GM12878 (cell line): ENCODE data around the gene NKIRAS2. TPM values are rescaled to one million over a fixed set of nuclear protein-coding genes. Genes with fewer than 3 reads are reported as not detected.

Experiments used
- ATAC-seq: fragments of 200-7000 bp; cut with Tn5 transposase; 3 replicates; pipeline ENCODE4 v1.9.1; 2020; ENCODE audit warnings: mild to moderate bottlenecking, moderate library complexity
- BruUV-seq: library from RNA; stranded (reverse); fragments of 400-500 nt; replicated peaks from 2 replicates; lab custom pipeline; 2021; lab: Mats Ljungman, UMichigan
- CTCF ChIA-PET: fragments of 300-600 bp; sonication (Branson Sonifier 250); formaldehyde crosslinking; extraction: SDS; loops from one replicate; lab custom pipeline; 2021; ENCODE audit warnings: inconsistent platforms; lab: Yijun Ruan, JAX
- POLR2A ChIA-PET: fragments of 350-600 bp; formaldehyde crosslinking; extraction: SDS; loops from one replicate; lab custom pipeline; 2021; ENCODE audit warnings: inconsistent platforms; lab: Charles Lee
- RAD21 ChIA-PET: fragments of 300-600 bp; sonication (Branson Sonifier 250); formaldehyde crosslinking; loops from one replicate; lab custom pipeline; 2023; ENCODE audit warnings: antibody characterized with exemption; ENCODE audit not compliant: unreplicated experiment; lab: Charles Lee
- SMC1A ChIA-PET: fragments of 300-600 bp; sonication (Branson Sonifier 250); formaldehyde crosslinking; loops from one replicate; lab custom pipeline; 2023; ENCODE audit not compliant: unreplicated experiment, uncharacterized antibody; lab: Charles Lee
- DNase-seq: peaks from one replicate; pipeline ENCODE4 v3.0.0-alpha.2; 2011; ENCODE audit warnings: low read depth, low spot score
- FAIRE-seq: peaks from 3 replicates; lab custom pipeline; 2011; peaks lifted over from hg19 to GRCh38; lab: Jason Lieb, UNC
- H2AFZ ChIP-seq: 2 replicates; pipeline ENCODE4 v1.6.0; 2011; ENCODE audit warnings: low read depth, low read length, control low read depth; ENCODE audit not compliant: control insufficient read depth
- H3K27ac ChIP-seq: 2 replicates; pipeline ENCODE4 v1.5.1; 2011; ENCODE audit warnings: control low read depth; ENCODE audit not compliant: control insufficient read depth, insufficient read depth
- H3K27me3 ChIP-seq, 2 experiments: replicated peaks in 1 of 2; 2 replicates each; pipeline versions ENCODE4 v1.6.0 to v1.6.1; 2011; ENCODE audit warnings: low read length in 1 of 2; ENCODE audit not compliant: control insufficient read depth in 2 of 2, insufficient read depth in 2 of 2
- H3K36me3 ChIP-seq, 2 experiments: 2 replicates each; pipeline ENCODE4 v1.5.1; 2011; ENCODE audit warnings: low read length in 1 of 2; ENCODE audit not compliant: control insufficient read depth in 2 of 2, insufficient read depth in 2 of 2
- H3K4me1 ChIP-seq: 2 replicates; pipeline ENCODE4 v1.6.1; 2011; ENCODE audit warnings: mild to moderate bottlenecking, low read length, moderate library complexity, mixed read lengths; ENCODE audit not compliant: control insufficient read depth, insufficient read depth
- H3K4me2 ChIP-seq: 2 replicates; pipeline ENCODE4 v1.6.0; 2011; ENCODE audit warnings: control low read depth; ENCODE audit not compliant: control insufficient read depth, insufficient read depth
- H3K4me3 ChIP-seq: fragments of 200-600 bp; sonication (generic); 2 replicates; pipeline ENCODE4 v1.5.1; 2016
- H3K79me2 ChIP-seq: 2 replicates; pipeline ENCODE4 v1.6.0; 2011; ENCODE audit warnings: low read length; ENCODE audit not compliant: control insufficient read depth, insufficient read depth
- H3K9ac ChIP-seq: 2 replicates; pipeline ENCODE4 v1.8.0; 2011; ENCODE audit warnings: low read length, control low read depth, mixed read lengths; ENCODE audit not compliant: control insufficient read depth, insufficient read depth
- H3K9me3 ChIP-seq: replicated peaks from 3 replicates; pipeline ENCODE4 v1.5.1; 2011; ENCODE audit warnings: mild to moderate bottlenecking, low read length; ENCODE audit not compliant: control insufficient read depth, insufficient read depth
- H4K20me1 ChIP-seq: 2 replicates; pipeline ENCODE4 v1.6.0; 2011; ENCODE audit not compliant: control insufficient read depth, insufficient read depth
- BHLHE40 ChIP-seq, 2 experiments: fragments of 450-650 bp in 1 of 2; IDR thresholded peaks; 2 replicates each; pipeline ENCODE4 v1.6.1; 2011 to 2017; ENCODE audit warnings: low read depth in 2 of 2, borderline replicate concordance in 1 of 2, improper control_type of control experiment in 1 of 2, low read length in 1 of 2, mild to moderate bottlenecking in 1 of 2
- IKZF2 ChIP-seq, 2 experiments: fragments of 450-650 bp; IDR thresholded peaks; 2 replicates each; pipeline ENCODE4 v1.6.1; 2017; ENCODE audit warnings: mild to moderate bottlenecking in 2 of 2, moderate library complexity in 2 of 2
- MTA2 ChIP-seq: fragments of 450-650 bp; IDR thresholded peaks from 2 replicates; pipeline ENCODE4 v1.6.1; 2016; ENCODE audit warnings: low read depth, mild to moderate bottlenecking, moderate library complexity
- RB1 ChIP-seq: fragments of 450-650 bp; formaldehyde crosslinking; IDR thresholded peaks from 2 replicates; pipeline ENCODE4 v1.6.1; 2017; ENCODE audit warnings: mild to moderate bottlenecking, borderline replicate concordance
- SMARCA5 ChIP-seq: fragments of 450-650 bp; IDR thresholded peaks from 2 replicates; pipeline ENCODE4 v1.6.1; 2017; ENCODE audit warnings: mild to moderate bottlenecking
- SMC3 ChIP-seq: IDR thresholded peaks from 2 replicates; pipeline ENCODE4 v1.6.1; 2011; ENCODE audit warnings: low read length, improper control_type of control experiment, borderline replicate concordance
- WGBS: methylation state at CpG from one replicate; pipeline ENCODE4 v1.1.6; 2016; ENCODE audit warnings: low lambda C conversion rate; ENCODE audit not compliant: insufficient replicate concordance, insufficient coverage; ENCODE audit errors: missing lambda C conversion rate; 5-methylcytosine and 5-hydroxymethylcytosine counted together
- in situ Hi-C: fragments of 300-500 bp; cut with MboI; formaldehyde crosslinking; loops from 9 replicates; pipeline ENCODE4 v1.14.3; 2018; ENCODE audit warnings: mixed read lengths
- intact Hi-C: fragments of 100-400 bp; cut with micrococcal nuclease; formaldehyde crosslinking; loops from one replicate; pipeline ENCODE4 v1.14.2; 2022; ENCODE audit not compliant: unreplicated experiment
- polyA plus RNA-seq, 11 experiments: library from polyadenylated mRNA; depleted of rRNA in 4 of 11; unstranded in 6 of 11; stranded (reverse) in 5 of 11; fragments of >200 nt; fragmentation: Nextera tagmentation in 4 of 11; fragmentation: Illumina TruSeq in 1 of 11; extraction: Ambion mirVana in 4 of 11; extraction: Trizol in 1 of 11; gene quantifications; 1 replicate in 1 of 11; 2 replicates in 10 of 11; pipeline versions ENCODE4 v1.2.1 to v1.2.3, GENCODE V29; 2011 to 2016; ENCODE audit warnings: inconsistent platforms in 2 of 11, missing spikeins in 2 of 11, low read depth in 1 of 11
- total RNA-seq, 4 experiments: library from RNA; depleted of rRNA in 3 of 4; stranded (reverse); fragments of >200 nt in 3 of 4; fragmentation: Illumina TruSeq in 1 of 4; extraction: Trizol in 1 of 4; gene quantifications; 2 replicates each; pipeline versions ENCODE4 v1.2.1 to v1.2.3, GENCODE V29; 2013 to 2021
- TF ChIP-seq, protein P1 (sequence below): fragments of 450-650 bp; IDR thresholded peaks from 2 replicates; pipeline ENCODE4 v1.6.1; 2018; ENCODE audit warnings: mild to moderate bottlenecking, low read depth, moderate library complexity; ENCODE audit not compliant: partially characterized antibody
- TF ChIP-seq, protein P2 (sequence below): IDR thresholded peaks from 2 replicates; pipeline ENCODE4 v1.6.1; 2011; ENCODE audit warnings: low read depth, low read length, improper control_type of control experiment, borderline replicate concordance

Gene NKIRAS2
- total and polyA plus RNA-seq, 10 of the 15 experiments (the other 5 are each of a cell fraction or from before 2014, with no cell fraction given) = 6.4 to 49.7 (median 27.2) TPM

DNA sequence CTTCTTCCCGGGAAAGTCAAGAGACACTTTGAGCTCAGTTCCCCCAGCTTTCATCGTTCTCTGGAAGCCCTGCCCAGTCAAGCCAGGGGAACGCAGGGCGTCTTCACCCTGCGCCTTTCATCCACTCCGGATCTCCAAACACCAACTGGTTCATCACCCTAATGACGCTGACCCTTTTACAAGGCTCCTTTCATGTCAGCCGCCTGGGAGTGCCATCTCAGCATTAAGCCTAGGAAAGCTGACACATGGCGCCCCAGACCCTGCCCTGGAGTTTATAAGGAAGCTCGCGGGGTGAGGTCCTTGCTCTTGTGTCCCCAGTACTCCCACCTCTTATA lies 2.1 kb upstream of the NKIRAS2 start:
- FAIRE-seq = no peak
- Histone ChIP-seq H3K9ac (peak overlapping the region; percentile 99), H3K79me2 (peaks cover 64% of the 10 kb centered on the region), H3K9me3 (no peaks in the 10 kb centered on the region), H2AFZ (peak overlapping the region; percentile 95), H3K4me2 (peak overlapping the region; percentile 97), H3K4me1 (peaks cover 23% of the 10 kb centered on the region), H3K4me3 (peak overlapping the region; percentile 85), H4K20me1 (no peaks in the 10 kb centered on the region), H3K27me3 (no peaks in the 10 kb centered on the region), H3K27ac (peak overlapping the region; percentile 97), H3K36me3 (no peaks in the 10 kb centered on the region; a peak in 1 of 4 replicates)
- intact Hi-C loops = loop anchor here (2.0 kb wide), 1 partner anchor 51 kb away; the partner anchor contains the start of gene CNP
- SMC1A ChIA-PET = interaction anchor here (0.7 to 2.5 kb wide), 9 partner anchors 8 to 164 kb away, joined by 3 to 19 read pairs (median 4); partner anchors contain the start of genes CNP and DHX58
- TF ChIP-seq BHLHE40 (IDR thresholded peaks at IDR 0.05; ENCODE audit: borderline replicate concordance in 1 of 2, low read depth in 2 of 2, low read length in 1 of 2) (no peak), RB1 (no peak), SMC3 (no peak), MTA2 (no peak), SMARCA5 (0 out of 2 replicates have a peak, but pooled peaks have one; percentile 23), IKZF2 (IDR thresholded peaks at IDR 0.05) (0 out of 4 replicates have a peak, but pooled peaks of 1 of the 2 experiments have one; percentile 5)
- TF ChIP-seq, protein P1, sequence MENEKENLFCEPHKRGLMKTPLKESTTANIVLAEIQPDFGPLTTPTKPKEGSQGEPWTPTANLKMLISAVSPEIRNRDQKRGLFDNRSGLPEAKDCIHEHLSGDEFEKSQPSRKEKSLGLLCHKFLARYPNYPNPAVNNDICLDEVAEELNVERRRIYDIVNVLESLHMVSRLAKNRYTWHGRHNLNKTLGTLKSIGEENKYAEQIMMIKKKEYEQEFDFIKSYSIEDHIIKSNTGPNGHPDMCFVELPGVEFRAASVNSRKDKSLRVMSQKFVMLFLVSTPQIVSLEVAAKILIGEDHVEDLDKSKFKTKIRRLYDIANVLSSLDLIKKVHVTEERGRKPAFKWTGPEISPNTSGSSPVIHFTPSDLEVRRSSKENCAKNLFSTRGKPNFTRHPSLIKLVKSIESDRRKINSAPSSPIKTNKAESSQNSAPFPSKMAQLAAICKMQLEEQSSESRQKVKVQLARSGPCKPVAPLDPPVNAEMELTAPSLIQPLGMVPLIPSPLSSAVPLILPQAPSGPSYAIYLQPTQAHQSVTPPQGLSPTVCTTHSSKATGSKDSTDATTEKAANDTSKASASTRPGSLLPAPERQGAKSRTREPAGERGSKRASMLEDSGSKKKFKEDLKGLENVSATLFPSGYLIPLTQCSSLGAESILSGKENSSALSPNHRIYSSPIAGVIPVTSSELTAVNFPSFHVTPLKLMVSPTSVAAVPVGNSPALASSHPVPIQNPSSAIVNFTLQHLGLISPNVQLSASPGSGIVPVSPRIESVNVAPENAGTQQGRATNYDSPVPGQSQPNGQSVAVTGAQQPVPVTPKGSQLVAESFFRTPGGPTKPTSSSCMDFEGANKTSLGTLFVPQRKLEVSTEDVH = no peak
- TF ChIP-seq, protein P2, sequence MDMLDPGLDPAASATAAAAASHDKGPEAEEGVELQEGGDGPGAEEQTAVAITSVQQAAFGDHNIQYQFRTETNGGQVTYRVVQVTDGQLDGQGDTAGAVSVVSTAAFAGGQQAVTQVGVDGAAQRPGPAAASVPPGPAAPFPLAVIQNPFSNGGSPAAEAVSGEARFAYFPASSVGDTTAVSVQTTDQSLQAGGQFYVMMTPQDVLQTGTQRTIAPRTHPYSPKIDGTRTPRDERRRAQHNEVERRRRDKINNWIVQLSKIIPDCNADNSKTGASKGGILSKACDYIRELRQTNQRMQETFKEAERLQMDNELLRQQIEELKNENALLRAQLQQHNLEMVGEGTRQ = no peak
- in situ Hi-C loops = loop anchor here (25.0 kb wide), 1 partner anchor 1194 kb away; the partner anchor contains the start of gene TMEM106A
- ATAC-seq = peak; percentile 18
- 24% methylated on average over 11 of the region's 11 CpGs for WGBS
- no TSS peak for BruUV-seq
- CTCF ChIA-PET = interaction anchor here (0.6 to 5.6 kb wide), 22 partner anchors 9 to 389 kb away, joined by 3 to 85 read pairs (median 5); partner anchors contain the start of genes ACLY, CNP, DHX58 and KCNH4
- no peak for DNase-seq
- RAD21 ChIA-PET = interaction anchor here (0.7 to 6.6 kb wide), 12 partner anchors 9 to 164 kb away, joined by 3 to 53 read pairs (median 6); partner anchors contain the start of genes ACLY, CNP and DHX58
- POLR2A ChIA-PET = interaction anchor here (0.5 to 3.2 kb wide), 16 partner anchors 12 to 164 kb away, joined by 3 to 45 read pairs (median 6); partner anchors contain the start of genes CNP, DHX58, KAT2A and KCNH4
